ENCODE results near the gene BTD.
"Not testable (repeated sequence)": the region's sequence is repeated elsewhere in the genome, so short reads cannot be mapped to it uniquely, and the experiment has no call there.

Gene BTD

GRCh38 chr3:15602816-15603215 is 1.3 kb downstream of the BTD start:
- DNase-seq (ENCODE audit: low read depth): not testable (repeated sequence)

- DNase-seq (ENCODE audit: low read depth): not testable (repeated sequence)
These were observed 3.0 kb downstream of the BTD start for GRCh38 chr3:15604584-15604983.

GRCh38 chr3:15606434-15606891 is 4.9 kb downstream of the BTD start:
- no peak for DNase-seq (ENCODE audit: low read depth)

GRCh38 chr3:15610082-15610759 is 8.7 kb downstream of the BTD start:
- DNase-seq (ENCODE audit: low read depth): no peak

- no peak for DNase-seq (ENCODE audit: low read depth)
These were observed 9.5 kb downstream of the BTD start for GRCh38 chr3:15611018-15611417.

- no peak for DNase-seq (ENCODE audit: low read depth)
These were observed 10.5 kb downstream of the BTD start for GRCh38 chr3:15612001-15612400.

- no peak for DNase-seq (ENCODE audit: low read depth)
These were observed 13.4 kb downstream of the BTD start for GRCh38 chr3:15614958-15615357.

GRCh38 chr3:15616053-15616452 is 14.5 kb downstream of the BTD start:
- no peak for DNase-seq (ENCODE audit: low read depth)

GRCh38 chr3:15619659-15620464 is 18.3 kb downstream of the BTD start:
- DNase-seq (ENCODE audit: low read depth): not testable (repeated sequence)

GRCh38 chr3:15623535-15624440 is 22.2 kb downstream of the BTD start:
- no peak for DNase-seq (ENCODE audit: low read depth)

- DNase-seq (ENCODE audit: low read depth): no peak
These were observed 27.4 kb downstream of the BTD start for GRCh38 chr3:15628967-15629366.

GRCh38 chr3:15629860-15630597 is 28.5 kb downstream of the BTD start:
- no peak for DNase-seq (ENCODE audit: low read depth)

GRCh38 chr3:15630646-15631350 is 29.3 kb downstream of the BTD start:
- no peak for DNase-seq (ENCODE audit: low read depth)

- no peak for DNase-seq (ENCODE audit: low read depth)
These were observed 30.1 kb downstream of the BTD start for GRCh38 chr3:15631426-15632211.

- DNase-seq (ENCODE audit: low read depth): no peak
These were observed 30.7 kb downstream of the BTD start for GRCh38 chr3:15632212-15632580.

- DNase-seq (ENCODE audit: low read depth): no peak
These were observed 31.6 kb downstream of the BTD start for GRCh38 chr3:15633159-15633558.

- no peak for DNase-seq (ENCODE audit: low read depth)
These were observed 32.4 kb downstream of the BTD start for GRCh38 chr3:15633766-15634598.

- DNase-seq (ENCODE audit: low read depth): no peak
These were observed 33.1 kb downstream of the BTD start for GRCh38 chr3:15634671-15635070.

- DNase-seq (ENCODE audit: low read depth): no peak
These were observed 33.6 kb downstream of the BTD start for GRCh38 chr3:15635121-15635661.
